HepG2 (cell line): Measurements from ENCODE around the gene ABCA2. TPM values are rescaled to one million over a fixed set of nuclear protein-coding genes. Genes with fewer than 3 reads are reported as not detected.

Experiments
- ATF7-NPFF ChIP-seq: sonication (generic); formaldehyde crosslinking; IDR thresholded peaks from 2 replicates; pipeline ENCODE4 v1.8.1; 2023; ENCODE audit warnings: mild to moderate bottlenecking, low read depth, missing genetic modification reagents, moderate library complexity
- KMT2B ChIP-seq: IDR thresholded peaks from 2 replicates; pipeline ENCODE4 v1.6.1; 2016; ENCODE audit warnings: missing genetic modification reagents, missing compliant biosample characterization
- MED13 ChIP-seq: sonication (generic); formaldehyde crosslinking; IDR thresholded peaks from 2 replicates; pipeline ENCODE4 v1.5.0; 2020; ENCODE audit warnings: missing genetic modification reagents
- ZNF124 ChIP-seq: sonication (generic); formaldehyde crosslinking; IDR thresholded peaks from 2 replicates; pipeline ENCODE4 v1.4.0; 2020; ENCODE audit warnings: missing genetic modification reagents
- ZNF772 ChIP-seq: sonication (generic); formaldehyde crosslinking; IDR thresholded peaks from 2 replicates; pipeline ENCODE4 v1.5.0; 2020; ENCODE audit warnings: mild to moderate bottlenecking, missing genetic modification reagents
- polyA plus RNA-seq, 8 experiments: library from polyadenylated mRNA; depleted of rRNA in 3 of 8; stranded (reverse) in 7 of 8; unstranded in 1 of 8; fragments of >200 nt; fragmentation: Illumina TruSeq in 4 of 8; extraction: Trizol in 4 of 8; gene quantifications; 2 replicates each; pipeline versions ENCODE4 v1.2.1 to v1.2.3, GENCODE V29; 2011 to 2016; ENCODE audit warnings: low read depth in 4 of 8, missing spikeins in 1 of 8, mixed read lengths in 1 of 8; ENCODE audit not compliant: insufficient read depth in 1 of 8
- total RNA-seq, 5 experiments: library from RNA; depleted of rRNA; stranded (reverse); fragments of >200 nt; fragmentation: Illumina TruSeq; extraction: Trizol; gene quantifications; 2 replicates each; pipeline ENCODE4 v1.2.3, GENCODE V29; 2016; ENCODE audit warnings: low read depth in 1 of 5
- TF ChIP-seq, protein P1 (sequence below): sonication (generic); formaldehyde crosslinking; IDR thresholded peaks from 2 replicates; pipeline ENCODE4 v1.9.0; 2021; ENCODE audit warnings: mild to moderate bottlenecking, missing genetic modification reagents
- TF ChIP-seq, protein P2 (sequence below): sonication (generic); formaldehyde crosslinking; IDR thresholded peaks from 2 replicates; pipeline ENCODE4 v1.4.0; 2020; ENCODE audit warnings: missing genetic modification reagents

Gene ABCA2
- total and polyA plus RNA-seq, 2 of the 13 experiments (the other 11 are each of a cell fraction or from before 2014, with no cell fraction given), result 2.9 to 19.2 TPM

DNA sequence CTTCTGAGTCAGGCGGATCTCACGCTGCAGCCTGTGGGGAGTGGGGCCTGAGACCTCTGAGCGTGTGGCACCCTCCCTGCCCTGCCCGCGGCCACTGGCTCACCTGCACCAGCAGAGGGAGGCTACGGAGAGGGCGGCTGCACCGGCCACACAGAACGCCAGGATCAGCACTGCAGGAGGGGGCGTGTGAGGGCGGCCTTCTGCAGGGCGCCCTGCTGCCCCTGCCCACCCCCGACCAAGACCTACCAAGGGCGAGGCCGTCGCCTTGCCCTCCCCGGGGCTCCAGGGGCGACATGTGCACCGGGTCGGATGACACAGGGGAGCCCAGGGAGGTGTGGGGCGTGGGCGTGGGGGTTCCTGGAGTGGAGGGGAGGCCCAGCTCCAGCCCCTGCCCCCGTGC is 12.5 kb upstream of the ABCA2 start (continued):
- TF ChIP-seq, protein P1, sequence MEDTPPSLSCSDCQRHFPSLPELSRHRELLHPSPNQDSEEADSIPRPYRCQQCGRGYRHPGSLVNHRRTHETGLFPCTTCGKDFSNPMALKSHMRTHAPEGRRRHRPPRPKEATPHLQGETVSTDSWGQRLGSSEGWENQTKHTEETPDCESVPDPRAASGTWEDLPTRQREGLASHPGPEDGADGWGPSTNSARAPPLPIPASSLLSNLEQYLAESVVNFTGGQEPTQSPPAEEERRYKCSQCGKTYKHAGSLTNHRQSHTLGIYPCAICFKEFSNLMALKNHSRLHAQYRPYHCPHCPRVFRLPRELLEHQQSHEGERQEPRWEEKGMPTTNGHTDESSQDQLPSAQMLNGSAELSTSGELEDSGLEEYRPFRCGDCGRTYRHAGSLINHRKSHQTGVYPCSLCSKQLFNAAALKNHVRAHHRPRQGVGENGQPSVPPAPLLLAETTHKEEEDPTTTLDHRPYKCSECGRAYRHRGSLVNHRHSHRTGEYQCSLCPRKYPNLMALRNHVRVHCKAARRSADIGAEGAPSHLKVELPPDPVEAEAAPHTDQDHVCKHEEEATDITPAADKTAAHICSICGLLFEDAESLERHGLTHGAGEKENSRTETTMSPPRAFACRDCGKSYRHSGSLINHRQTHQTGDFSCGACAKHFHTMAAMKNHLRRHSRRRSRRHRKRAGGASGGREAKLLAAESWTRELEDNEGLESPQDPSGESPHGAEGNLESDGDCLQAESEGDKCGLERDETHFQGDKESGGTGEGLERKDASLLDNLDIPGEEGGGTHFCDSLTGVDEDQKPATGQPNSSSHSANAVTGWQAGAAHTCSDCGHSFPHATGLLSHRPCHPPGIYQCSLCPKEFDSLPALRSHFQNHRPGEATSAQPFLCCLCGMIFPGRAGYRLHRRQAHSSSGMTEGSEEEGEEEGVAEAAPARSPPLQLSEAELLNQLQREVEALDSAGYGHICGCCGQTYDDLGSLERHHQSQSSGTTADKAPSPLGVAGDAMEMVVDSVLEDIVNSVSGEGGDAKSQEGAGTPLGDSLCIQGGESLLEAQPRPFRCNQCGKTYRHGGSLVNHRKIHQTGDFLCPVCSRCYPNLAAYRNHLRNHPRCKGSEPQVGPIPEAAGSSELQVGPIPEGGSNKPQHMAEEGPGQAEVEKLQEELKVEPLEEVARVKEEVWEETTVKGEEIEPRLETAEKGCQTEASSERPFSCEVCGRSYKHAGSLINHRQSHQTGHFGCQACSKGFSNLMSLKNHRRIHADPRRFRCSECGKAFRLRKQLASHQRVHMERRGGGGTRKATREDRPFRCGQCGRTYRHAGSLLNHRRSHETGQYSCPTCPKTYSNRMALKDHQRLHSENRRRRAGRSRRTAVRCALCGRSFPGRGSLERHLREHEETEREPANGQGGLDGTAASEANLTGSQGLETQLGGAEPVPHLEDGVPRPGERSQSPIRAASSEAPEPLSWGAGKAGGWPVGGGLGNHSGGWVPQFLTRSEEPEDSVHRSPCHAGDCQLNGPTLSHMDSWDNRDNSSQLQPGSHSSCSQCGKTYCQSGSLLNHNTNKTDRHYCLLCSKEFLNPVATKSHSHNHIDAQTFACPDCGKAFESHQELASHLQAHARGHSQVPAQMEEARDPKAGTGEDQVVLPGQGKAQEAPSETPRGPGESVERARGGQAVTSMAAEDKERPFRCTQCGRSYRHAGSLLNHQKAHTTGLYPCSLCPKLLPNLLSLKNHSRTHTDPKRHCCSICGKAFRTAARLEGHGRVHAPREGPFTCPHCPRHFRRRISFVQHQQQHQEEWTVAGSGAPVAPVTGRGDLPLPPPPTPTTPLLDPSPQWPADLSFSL, result no peak
- TF ChIP-seq ATF7-NPFF (CRISPR knock-in tag) (no peak), ZNF772 (CRISPR knock-in tag) (no peak), MED13 (CRISPR knock-in tag) (no peak), ZNF124 (CRISPR knock-in tag) (no peak), KMT2B (CRISPR knock-in tag) (no peak)
- TF ChIP-seq, protein P2, sequence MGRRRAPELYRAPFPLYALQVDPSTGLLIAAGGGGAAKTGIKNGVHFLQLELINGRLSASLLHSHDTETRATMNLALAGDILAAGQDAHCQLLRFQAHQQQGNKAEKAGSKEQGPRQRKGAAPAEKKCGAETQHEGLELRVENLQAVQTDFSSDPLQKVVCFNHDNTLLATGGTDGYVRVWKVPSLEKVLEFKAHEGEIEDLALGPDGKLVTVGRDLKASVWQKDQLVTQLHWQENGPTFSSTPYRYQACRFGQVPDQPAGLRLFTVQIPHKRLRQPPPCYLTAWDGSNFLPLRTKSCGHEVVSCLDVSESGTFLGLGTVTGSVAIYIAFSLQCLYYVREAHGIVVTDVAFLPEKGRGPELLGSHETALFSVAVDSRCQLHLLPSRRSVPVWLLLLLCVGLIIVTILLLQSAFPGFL (CRISPR knock-in tag), result no peak
